GM18858 (cell line): ENCODE results near the gene MYL5.
"Not testable (repeated sequence)": the region's sequence is repeated elsewhere in the genome, so short reads cannot be mapped to it uniquely, and the experiment has no call there.

Experiments used
- ATAC-seq: cut with Tn5 transposase; IDR thresholded peaks from one replicate; pipeline ENCODE4 v1.9.1; 2021; ENCODE audit not compliant: unreplicated experiment

The MYL5 gene

DNA sequence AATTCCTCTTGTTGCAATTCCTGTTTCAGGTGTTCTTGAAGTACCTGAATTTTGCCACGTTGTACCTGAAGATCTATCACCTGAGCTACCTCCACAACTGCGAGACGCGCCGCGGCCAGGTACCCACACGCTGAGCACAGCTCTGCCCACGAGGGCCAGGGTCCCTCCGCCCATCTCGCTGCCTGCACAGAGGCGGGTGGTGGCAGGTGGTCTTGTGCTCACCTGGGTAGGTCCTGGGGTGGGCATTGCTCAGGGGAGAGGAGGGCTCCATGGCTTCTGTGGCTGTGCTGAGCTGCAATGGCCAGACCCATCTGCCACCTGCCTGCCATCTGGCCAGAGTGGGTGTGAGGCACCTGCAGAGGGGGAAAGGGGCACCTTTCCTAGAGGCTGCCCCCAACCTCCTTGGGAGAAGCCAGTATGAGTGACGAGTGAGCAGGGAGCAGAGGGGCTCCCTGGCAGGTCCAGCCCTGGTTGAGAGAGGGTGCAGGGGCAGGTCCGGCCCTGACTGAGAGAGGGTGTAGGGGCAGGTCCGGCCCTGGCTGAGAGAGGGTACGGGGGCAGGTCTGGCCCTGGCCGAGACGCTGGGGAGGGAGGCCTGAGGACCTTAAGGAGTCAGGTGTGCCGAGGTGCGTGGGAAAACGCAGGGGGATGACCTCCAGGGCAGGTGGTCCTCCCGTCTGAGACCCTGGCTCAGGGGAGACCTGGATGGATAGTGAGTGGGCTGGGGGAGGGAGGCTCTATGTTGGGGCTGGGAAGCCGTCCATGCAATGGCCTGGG, 38.3 kb upstream of the MYL5 start:
- ATAC-seq: no peak

DNA sequence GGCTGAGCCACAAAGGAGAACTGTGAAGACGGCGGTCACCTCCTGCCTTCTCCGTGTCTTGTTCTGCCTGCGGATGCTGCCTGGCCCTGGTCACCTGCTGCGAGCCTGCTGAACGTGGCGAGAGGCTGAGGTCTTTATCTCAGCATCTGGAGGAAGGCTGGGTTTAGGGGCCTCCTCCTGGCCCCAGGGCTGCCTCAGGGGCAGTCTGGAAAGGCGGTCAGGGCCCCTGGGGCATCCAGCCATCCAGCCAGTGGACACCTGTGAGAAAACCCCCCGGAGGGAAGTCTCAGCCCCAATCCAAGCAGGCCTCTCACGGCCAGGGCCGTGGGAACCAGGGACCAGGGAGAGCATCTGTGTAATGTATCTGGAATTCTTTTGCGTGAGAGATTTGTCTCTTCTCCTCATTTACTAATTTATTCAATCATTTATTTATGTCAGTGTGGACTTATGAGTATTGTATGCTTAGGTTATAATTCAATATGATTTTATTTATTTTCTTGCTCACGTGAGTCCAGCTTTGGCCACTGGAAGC, 37.6 kb upstream of the MYL5 start:
- ATAC-seq: no peak

DNA sequence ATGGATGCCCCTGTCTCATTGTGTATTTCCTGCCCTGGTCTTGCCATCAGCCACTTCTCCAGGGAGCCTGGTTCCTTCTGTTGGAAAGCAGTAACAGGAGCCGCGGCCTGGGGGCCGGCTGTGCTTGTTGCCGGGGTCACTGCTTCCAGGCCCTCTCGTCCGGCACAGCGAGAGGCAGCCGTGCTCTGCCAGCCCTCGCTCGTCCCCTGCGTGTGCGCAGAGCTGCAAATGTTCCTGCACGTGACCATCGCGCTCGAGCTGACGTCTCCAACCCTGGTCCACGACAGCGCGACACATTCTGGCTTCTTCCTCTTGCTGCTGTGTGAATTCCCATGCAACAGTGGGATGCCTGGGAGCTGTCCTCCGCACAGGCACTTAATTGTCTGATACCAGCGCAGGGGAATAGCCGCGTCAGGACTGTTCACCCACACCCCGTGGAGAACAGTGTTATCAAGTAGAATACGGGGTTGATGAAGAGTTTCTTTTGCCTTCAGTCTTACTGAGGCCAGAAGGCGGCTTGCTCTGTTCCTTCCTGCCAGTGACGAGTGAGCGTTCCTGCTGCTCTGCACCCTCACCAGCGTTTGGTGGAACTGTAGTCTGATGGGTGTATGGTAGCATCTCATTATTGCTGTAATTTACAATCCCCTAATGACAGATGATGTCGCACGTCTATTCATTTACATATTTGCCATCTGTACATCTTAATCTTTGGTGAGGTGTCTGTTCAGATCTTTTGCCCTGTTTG, 36.6 kb upstream of the MYL5 start:
- no peak for ATAC-seq

- not testable (repeated sequence) for ATAC-seq
Measured at GRCh38 chr4:642366-642765, 32.0 kb upstream of the MYL5 start.

- no peak for ATAC-seq
Measured at GRCh38 chr4:646460-646859, 27.9 kb upstream of the MYL5 start.

DNA sequence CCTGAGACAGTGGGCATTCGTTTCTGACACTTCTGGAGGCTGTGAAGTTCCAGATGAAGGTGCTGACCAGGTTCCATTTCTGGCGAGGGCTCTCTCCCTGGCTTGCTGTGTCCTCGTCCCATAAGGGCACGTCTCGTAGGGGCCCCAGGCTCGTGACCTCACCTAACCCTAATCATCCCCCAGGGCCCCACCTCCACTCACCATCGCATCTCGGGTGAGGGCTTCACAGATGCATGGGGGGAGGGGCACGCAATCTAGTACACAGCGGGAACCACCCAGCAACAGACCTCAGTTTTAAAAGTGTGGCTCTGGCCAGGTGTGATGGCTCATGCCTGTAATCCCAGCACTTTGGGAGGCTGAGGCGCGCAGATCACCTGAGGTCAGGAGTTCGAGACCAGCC, 26.9 kb upstream of the MYL5 start:
- ATAC-seq: no peak

- ATAC-seq: no peak
Measured at GRCh38 chr4:648579-649292, 25.6 kb upstream of the MYL5 start.

- no peak for ATAC-seq
Measured at GRCh38 chr4:649293-649625, 25.1 kb upstream of the MYL5 start.

DNA sequence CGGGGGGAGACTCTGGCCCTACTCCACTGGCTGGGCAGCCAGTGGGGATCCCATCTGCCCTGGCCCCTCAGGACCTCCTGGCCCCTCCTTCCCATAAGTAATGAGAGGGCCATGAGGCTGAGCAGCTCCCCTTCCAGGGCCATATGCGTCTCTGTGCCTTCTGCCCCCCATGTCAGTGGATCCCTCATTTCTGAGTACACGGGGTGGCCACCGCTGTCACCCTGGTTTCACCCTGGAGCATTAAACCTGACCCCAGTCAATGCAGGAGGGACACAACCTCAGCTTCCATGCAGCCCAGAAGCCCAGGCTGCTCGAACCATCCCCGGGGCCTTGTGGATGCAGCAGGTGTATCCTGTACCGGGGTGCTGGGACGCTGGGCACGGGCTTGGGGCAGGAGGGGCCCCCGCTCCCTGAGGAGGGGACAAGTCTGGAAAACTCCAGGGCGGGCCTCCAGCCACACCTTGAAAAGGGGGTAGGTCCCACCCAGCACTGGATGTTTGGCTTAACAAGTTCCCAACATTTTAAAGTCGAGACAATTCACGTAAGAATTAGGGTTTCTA, 24.5 kb upstream of the MYL5 start:
- ATAC-seq: no peak

DNA sequence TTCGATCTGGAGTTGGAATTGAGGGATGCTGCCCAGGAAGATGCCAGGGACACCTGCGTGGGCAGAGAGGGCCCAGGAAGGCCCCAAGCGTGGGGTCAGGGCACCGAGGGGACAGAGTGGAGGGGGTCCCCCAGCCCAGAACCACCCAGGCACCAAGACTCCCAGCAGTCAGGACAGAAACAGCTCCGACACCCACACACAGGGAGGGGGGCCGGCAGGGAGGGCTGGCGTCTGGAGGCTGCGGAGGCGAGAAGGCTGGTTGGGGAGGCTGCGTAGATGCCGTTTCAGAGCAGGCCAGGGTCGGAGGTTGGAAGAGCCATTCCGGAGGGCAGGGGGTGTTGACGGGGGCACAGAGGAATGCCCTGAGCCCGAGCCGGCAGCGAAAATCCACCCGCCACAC, 23.9 kb upstream of the MYL5 start:
- ATAC-seq: no peak

GRCh38 chr4:650951-651883, 23.1 kb upstream of the MYL5 start:
- ATAC-seq: no peak

DNA sequence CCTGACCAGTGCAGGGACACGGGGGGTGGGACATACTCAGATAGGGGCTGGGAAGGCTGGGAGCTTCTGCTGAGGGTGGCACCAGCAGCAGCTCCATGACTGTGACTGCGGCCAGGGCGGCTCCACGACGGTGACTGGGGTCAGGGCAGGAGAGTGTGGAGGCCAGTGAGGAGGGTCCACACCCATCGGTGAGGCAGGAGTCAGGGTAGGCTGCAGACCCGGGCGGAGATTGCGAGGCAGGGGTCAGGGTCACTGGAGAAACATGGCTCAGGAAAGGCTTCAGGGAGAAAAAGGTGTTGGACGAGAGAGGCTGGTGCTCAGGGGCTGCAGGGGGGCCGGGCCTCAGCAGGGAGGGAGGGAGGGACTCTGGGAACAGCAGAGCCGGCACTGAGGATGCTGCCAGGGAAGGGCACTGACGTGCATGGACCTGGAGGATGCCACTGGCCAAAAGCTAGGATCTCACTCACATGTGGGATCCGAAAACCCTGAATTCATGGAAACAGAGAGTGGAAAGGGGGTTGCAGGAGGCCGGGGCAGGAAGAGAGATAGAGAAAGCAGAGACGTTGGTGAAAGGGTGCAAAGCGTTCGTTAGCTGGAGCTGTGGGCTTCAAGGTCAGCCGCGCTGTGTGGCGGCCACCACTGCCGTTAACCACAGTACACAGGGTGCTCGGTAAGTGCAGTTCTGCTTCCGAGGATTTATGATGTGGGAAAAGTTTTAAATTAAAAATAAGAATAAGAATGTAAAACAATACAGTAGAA, 22.3 kb upstream of the MYL5 start:
- no peak for ATAC-seq

DNA sequence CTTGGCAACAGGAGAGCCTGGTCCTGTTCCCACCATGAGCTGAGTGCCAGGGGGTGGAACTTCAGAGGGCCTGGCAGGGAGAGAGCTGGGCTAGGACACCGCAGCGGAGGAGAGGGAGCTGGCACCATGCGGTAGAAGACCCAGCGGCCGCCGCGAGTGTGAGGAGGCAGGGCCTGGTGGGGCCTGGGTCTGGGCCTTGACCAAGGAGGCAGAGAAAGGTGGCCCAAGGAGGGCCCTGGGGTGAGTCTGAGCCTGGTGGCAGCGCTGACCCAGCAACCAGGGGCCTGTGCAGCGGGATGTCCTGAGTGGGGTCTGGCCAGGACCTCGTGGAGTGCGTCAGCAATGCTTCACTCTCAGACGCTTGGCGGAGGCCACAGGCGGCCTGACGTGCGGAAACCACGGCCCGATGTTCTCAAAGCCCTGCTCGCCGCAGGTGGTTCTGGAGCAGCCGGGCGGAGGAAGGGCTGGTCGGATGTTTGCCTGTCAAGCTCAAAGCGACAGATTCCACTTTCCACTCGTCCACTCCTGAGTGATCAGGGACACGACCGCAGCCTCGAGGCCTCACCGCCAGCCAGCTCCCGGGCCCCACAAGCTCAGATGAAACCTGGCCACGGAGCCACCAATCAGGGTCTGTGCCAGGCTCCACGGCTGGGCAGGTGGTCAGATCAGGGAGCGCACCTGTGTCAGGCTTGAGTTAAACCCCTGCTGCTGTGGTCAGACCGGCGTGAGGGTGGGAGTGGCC, 21.1 kb upstream of the MYL5 start:
- ATAC-seq: no peak

DNA sequence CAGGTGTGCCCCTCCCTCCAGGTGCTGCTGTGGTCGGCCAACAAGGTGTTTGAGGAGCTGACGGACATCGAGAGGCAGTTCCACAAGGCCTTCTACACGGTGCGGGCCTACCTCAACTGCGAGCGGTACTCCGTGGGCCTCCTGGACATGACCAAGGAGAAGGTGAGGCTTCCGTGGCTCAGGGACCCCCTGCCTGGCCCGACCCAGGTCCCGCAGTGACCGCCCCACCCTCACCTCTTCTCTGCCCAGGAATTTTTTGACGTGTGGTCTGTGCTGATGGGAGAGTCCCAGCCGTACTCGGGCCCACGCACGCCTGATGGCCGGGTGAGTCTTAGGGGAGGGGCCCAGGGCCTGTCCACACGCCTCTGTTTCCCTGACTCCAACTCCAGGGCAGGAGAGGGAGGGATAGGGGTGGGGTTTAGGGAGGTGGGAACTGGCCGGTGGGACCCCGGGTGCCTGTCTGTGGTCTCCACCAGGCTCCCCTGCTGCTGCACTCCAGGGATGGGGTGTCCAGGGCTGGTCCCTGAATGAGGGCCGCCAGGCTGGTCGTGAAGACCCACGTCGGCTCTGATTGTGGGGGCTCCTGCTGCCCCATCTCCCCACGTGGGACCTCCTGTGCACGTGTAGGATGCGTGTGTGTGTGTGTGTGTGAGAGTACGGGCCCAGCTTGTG, 20.4 kb upstream of the MYL5 start:
- ATAC-seq: no peak

DNA sequence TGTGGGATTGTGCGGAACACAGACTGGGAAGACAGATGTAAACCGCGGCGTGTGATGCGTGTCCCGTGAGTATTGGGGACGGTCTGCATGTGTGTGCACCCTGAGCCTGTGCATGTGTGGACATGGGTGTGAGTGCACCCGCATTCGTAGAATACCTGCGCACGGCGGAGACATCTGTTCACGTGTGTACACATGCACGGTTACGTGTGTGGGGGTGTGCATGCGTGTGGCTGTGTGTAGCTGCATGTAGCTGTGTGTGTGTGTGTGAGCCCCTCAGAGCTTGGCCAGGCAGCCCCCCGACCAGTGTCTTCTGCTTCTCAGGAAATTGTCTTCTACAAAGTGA, 19.9 kb upstream of the MYL5 start:
- ATAC-seq: no peak

DNA sequence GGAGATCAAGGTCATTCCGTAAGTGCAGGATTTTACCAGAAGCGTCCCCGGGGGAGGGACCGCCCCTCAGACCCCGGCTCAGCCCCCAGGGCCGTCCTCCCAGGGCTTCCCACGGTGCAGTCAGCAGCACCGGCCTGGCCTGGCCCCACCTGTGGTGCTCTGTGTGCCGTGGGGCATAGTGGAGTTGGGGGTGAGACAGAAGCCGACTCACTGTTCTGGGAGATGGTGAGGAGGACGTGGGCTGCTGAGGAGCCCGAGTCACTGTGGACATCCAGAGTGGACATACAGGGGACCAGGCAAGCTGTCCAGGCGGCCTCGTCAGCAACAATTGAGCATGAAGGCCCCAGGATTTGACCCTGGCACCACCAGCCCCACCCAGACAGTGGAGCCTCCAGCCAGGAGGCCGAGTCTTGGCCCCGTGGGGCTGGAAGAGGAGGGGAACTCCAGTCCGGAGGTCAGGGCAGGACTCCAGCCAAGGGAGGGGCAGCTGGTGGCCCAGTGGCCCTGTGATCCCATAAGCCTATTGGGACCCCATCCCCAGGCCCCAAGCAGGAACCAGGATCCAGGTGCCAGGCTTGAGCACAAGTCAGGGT, 19.4 kb upstream of the MYL5 start:
- ATAC-seq: no peak

- no peak for ATAC-seq
Measured at GRCh38 chr4:655464-656151, 18.7 kb upstream of the MYL5 start.
